Myocyte (in vitro differentiated cells): Measurements from ENCODE around the gene NXNL2. TPM values are rescaled to one million over a fixed set of nuclear protein-coding genes. Genes with fewer than 3 reads are reported as not detected.

Source experiments
- DNase-seq: peaks from one replicate; pipeline ENCODE4 v3.0.0-alpha.2; 2012; ENCODE audit warnings: low read depth
- total RNA-seq: library from RNA; depleted of rRNA; stranded (reverse); fragments of >200 nt; gene quantifications from 2 replicates; pipeline ENCODE4 v1.2.3, GENCODE V29; 2014

NXNL2 gene
- total RNA-seq, 1 donor from 2014 or later: 0.27 TPM

DNA sequence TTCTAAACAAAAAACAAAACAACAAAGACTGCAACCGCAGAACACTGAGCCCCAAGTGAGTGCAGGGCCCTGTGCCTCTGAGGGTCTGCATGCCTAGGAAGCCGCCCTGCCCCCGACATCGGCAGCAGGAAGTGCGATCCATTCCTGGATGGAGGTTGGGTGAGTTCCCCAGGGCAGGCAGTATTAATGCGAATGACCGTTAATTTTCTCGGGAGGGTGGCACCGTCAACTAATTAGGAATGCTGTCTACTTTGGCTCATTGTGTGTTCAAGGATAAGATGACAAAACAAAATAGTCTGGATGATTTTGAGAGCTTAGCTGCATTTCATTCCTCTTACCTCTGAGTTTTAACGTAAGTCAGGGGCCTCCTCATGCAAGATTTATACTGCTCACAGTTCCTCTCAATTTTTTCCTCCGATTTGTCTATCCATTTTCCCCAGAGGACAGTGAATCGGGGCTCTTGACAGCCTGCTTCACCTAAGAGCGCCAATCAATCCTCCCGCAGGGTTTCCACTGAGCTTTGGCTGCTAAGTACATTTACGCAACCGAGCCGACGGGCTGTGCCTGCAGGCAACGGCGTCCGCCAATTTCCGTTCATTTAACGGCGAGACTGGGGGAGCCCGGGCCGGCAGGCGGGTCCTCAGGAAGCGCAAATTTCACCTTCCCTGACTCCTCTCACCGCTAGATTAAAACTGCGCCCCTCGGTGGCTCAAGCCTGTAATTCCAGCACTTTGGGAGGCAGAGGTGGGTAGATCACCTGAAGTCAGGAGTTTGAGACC, 2.9 kb upstream of the NXNL2 start:
- peak; percentile 34 for DNase-seq

DNA sequence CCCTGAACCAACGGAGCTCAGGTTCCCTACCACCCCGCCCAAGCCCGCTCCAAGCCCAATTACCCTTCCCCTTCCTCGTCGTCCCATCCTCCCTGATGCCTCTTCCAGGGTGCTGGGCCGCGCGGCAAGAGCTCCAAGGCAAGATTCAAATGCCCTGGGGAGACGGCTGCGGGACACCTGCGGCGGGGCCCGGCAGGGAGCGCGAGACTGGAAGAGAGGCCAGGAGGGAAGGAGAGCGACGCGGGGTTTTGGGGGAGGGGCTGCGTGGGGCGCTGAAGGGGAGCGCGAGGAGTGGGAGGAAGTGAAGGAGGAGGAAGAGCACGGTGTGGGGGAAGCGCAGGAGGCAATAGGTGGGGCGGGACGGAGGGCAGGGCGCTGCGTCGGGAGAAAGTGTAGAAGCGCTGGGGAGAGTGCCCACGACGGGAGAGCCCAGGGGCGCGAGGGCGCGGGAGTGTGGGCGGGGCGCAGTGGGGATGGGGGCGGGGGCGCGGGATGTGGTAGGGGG, 975 bp upstream of the NXNL2 start:
- peak; percentile 60 for DNase-seq

DNA sequence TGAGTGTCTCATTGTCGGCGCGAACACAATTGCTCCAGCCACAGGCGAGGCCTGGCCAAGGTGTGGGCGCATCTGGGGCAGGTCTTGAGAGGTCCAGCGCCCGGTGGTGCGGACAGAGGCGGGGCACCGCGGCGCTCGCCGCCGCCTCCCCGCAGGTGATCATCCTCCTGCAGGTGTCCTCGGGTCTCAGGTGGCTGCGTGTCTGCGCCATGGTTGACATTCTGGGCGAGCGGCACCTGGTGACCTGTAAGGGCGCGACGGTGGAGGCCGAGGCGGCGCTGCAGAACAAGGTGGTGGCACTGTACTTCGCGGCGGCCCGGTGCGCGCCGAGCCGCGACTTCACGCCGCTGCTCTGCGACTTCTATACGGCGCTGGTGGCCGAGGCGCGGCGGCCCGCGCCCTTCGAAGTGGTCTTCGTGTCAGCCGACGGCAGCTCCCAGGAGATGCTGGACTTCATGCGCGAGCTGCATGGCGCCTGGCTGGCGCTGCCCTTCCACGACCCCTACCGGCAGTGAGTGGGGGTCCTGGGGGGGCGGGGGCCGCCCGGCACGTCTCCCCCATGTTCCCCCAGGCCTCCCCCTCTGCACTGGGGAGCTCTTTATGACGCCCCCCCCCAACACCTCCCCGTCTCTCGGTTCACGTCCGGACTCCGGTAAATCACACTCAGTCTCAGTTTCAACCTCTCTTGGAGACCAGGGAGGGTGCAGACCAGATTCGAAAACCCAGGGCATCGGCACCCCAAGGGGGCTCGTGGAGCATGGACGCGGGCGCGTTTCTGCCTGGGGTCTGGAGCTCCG, 446 bp downstream of the NXNL2 start:
- no peak for DNase-seq

DNA sequence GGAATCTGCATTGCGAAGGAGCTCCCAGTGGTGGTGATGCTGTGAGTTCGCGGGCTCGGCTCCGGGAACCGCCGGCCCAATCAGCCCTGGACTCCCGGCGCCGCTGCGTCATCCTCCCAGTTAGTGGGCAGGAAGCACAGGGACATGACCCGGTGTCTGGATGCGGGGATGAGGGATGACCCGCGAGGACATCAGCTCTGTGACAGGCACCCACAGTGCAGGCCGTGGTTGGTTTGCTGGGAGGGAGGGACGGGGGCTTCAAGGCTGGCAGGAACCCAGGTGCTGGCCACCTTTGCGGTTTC, 996 bp downstream of the NXNL2 start:
- DNase-seq: no peak

DNA sequence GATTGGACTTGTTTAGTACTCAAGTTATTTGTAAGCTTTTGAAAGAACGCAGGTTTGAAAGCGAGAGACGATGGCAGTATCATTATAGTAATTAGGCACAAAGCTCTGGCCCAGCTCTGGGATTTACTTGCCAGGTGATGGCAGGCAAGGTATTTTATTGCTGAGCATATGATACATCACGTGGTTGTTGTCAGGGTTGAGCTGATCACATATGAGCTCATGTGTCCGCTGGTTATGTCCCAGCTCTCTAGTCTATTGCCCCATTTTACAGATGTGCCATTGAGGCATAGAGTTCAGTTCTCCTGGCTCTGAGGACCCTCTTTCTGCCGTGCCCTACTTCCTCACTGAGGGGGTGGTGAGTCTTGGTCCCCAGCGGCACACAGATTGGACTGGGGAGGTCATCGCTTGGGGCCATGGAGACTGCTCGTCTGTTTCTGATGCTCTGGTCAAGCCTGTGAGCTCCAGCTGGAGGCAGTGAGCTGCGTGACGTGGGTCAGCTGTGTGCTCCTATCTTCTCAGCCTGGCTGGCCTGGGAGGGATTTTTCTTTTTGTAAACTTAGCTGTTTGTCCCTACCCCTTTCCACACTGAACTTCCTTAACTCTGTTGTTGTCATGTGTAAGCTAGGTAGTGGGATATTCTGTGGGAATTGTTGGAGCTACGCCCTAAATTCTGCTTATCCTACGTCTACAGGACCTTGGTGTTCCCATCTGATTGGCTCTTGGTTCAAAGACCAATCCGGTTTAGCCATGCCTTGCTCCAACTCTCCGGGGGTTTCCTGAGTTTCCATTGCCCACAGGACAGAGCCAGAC, 2.2 kb downstream of the NXNL2 start:
- no peak for DNase-seq

DNA sequence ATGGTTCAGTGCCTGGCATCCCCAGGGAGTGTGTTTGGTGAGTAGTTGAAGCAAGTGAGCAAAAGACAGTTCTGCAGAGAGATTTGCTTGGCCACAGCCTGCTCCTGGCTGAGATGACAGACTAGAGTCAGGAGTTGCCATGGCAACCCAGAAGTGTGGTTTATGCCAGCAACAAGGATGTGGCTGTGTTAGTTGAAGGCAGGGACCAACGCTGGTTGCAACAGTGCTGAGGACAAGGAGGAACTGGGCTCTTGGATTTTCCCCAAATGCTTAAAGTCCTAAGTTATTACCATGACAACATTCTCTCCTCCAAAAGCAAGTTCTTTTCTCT, 2.7 kb downstream of the NXNL2 start:
- DNase-seq: peak; percentile 88

DNA sequence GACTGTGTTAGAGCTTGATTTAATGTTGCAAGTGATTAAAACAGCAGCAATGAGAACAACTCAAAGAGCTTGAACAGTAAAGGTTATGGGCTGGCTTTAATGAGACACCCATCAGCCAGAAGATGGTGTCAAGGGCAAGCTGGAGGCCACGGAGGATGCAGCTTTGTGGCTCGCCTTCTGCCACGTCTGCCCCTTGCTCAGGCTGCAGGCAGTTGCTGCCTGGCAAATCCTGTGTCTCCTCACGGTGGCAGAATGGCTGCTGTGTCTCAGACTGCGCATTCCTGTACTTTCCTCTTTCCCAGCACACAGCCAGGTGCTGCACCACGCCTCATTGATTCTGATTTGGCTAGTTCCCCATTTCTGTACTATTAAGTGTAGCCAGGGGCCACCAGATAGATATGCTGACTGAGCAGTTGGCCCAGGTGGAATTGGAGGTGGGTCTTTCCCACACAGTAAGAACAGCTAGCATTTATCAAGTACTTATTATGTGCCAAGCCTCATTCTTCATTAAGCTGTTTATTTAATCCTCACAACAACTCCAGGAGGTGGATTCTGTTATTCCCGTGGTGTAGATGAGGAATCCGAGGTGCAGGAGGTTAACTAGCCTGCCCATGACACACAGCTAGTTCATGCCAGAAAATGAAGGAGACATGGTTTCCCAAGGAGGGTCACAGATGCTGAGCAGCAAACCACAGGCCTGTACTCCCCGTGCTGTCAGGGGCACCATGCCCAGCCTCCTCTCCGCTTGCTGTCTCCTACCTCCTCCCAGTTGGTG, 3.5 kb downstream of the NXNL2 start:
- no peak for DNase-seq

DNA sequence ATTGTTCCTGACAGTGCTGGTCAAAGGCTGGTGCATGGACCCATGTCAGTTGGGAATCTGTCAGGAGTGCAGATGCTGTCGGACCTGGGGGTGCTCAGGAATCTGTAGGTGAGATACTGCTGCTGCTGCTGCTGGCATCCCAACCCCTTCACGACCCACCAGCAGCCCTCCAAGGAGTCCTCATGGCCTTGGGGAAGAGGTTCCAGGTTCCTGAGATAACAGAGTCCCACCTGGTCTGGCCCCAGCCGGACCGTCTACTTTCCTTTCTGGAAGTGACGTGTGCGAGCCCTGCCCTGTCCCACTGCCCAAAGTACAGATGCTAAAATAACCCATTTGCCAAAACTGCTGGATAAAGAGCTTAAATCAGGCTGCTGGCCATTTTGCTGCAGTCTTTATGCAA, 4.3 kb downstream of the NXNL2 start:
- DNase-seq: no peak

DNA sequence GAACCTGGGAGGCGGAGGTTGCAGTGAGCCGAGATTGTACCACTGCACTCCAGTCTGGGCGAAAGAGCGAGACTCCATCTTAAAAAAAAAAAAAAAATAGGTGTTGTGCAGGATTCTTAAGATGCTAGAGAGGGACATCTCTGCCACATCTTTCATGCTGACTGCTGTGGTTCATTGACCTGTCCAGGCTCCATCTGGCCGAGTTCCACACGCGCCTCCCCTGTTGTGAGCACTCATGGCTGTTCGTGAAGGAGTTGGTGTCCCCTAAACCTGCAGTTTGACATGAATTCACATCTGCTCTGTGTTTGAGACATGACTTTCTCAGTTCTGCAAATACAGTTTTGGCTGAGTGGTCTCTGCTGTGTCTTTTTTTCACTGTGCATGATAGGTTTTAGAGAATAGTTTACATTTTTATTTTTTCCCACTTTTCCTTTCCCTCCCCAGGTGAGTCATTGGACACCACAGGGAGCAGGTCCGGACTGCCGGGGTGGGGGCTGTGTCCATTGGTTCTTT, 5.3 kb downstream of the NXNL2 start:
- no peak for DNase-seq

DNA sequence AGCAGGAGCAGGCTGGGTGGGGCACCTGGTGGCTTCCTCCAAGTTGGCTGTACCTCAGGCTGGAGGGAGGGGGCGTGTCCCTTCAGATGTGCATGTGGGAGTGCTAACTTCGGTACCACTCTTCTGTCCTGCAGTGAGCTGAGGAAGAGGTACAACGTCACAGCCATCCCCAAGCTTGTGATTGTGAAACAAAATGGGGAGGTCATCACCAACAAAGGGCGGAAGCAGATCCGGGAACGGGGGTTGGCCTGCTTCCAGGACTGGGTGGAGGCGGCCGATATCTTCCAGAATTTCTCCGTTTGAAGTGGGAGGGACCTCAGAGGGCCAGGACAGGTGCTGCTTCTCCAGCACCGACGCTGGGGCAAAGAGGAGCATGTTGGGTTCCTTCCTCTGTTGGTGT, 9.3 kb downstream of the NXNL2 start:
- DNase-seq: no peak

DNA sequence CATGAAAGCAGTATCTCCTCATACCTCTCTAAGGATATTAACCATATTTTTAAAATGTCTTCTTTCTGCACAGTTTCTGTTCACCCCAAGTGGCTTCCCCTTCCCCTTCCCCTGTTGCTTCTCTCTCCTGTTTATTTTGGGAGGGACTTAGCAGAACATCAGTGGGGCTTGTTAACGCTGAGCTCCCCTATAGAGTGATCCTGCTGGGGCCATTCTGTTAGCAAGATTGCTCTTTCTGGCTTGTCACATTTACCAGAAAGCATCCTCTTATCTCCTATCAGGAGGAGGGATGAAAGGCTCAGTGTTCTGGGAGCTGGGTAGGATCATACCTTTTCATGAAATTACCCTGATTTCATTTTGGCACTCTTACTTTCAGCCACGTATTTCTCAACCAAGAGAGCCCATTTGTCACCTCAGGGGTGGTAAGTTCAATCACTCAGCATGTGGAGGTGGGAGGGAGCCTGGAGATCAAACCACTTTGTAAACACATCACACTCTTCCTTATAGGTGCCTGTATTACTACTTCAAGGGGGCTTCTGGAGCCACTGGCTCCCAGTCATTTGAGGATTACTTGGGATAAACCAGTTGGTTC, 16.7 kb downstream of the NXNL2 start:
- no peak for DNase-seq

DNA sequence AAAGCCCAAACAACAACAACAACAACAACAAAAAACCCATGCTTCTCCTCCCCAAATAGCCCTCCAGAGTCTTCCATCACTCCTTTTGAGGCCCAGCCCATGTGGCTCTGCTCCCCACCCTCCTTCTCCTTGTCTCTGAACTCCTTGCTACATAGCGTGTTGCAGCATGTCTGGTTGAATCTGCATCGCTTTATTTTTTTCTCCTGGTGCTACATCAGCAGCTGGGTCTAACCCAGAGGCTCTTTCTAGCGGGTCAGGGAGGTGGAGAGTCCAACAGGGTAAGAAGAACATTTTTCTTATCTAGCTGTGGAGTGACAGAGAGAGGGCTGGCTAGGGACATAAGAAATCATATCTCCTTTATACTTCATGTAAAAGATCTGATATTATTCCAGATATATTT, 18.4 kb downstream of the NXNL2 start:
- no peak for DNase-seq

DNA sequence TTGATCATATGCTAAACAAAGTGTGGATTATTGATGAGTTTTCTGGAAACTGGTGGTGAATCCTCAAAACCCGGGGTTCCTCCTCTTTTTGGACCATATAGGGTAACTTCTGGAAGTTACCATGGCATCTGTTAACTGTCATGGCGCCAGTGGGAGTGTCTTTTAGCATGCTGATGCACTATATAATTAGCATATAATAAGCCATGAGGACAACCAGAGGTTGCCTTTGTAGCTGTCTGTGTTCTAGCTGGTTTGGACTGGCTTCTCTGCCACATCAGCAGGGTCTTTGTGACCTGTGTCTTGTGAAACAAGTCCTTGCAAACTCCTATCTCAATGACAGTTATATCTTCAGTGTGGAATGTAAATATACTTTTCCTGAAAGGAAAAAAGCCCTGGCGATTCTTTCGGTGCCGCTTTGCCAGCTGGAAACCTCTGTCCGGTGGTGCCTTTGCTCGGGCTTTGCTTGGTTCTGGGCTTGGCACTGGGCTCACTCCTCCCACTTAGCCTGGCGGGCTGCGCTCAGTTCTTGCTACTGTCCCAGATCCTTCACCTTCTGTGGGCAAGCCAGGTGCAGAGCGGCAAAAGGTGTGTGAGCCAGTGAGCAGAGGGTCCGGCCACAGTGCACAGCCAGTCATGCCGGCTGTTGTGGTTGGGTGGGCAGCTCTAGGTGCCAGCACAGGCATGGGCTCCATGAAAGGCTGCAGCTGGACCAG, 20.4 kb downstream of the NXNL2 start:
- no peak for DNase-seq

DNA sequence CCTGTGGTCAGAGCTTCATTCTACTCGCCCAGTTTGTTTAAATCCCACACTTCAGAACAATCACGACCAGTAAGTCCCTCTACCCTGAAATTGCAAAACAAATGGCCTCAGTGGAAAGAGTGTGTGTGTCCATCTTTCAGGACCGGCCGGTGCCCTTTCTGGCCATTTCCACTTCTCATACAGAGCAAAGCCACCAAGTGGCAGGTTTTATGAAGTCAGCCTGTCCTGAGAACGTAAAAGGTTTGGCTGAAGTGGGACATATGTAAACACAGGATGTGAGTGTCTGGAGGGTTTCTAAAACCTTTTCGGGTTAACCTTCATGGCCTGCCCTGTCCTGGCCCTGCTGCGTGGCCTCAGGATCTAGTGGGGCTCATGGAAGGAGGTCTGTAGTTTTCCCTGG, 24.7 kb downstream of the NXNL2 start:
- DNase-seq: no peak

DNA sequence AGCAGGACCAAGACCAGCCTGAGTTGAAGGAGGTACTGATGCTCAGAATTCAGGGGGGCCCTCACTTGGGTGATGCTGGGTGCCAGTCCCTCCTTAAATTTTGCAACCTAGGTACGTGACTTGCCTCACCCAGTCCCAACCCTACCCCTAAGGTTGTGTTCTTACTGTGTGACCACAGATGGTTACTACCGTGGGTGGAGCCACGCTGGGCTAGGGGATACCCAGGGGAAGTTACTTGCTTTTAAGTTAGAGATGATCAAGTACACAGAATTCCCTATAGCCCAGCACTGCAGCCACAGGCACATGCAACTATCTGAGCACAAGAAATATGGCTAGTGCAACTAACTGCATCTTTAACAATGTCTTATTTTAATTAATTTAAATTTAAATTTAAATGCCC, 32.9 kb downstream of the NXNL2 start:
- DNase-seq: no peak

DNA sequence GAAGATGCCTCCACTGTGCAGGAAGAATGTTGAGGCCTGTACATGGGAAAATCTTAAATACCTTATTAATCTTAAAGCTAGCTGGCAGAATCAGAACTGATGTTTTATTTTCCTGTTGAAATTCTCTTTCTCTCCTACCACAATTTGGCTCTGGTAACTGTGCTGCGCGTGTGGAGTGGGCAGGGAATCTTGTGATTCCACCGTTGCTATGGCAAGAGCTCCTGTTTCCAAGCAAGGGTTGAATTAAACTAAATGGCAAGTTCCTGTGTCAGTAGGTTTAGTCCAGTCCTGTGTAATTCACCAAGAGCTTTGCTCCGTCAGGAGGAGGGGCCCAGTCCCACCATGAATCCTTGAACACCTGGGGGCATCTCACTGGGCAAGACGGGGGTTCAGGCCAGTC, 36.4 kb downstream of the NXNL2 start:
- no peak for DNase-seq

DNA sequence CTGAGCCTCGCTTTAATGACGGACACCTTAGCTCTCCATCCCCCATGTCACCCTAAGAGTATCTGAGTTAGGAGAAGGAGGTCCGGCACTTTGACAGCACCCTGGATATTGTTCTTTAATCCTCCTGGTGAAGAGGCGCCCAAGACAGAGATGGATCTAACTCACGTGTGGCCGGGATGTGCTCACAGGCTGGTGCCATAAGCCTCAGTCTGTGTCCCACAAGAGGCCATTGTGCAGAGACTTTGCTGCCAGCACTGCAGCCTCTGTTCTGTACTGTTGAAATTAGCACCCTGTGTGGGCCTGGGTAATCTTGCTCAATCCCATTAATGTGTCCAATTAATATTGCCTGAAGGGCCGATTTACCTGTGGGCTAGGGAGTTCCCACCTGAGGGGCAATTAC, 37.7 kb downstream of the NXNL2 start:
- no peak for DNase-seq

DNA sequence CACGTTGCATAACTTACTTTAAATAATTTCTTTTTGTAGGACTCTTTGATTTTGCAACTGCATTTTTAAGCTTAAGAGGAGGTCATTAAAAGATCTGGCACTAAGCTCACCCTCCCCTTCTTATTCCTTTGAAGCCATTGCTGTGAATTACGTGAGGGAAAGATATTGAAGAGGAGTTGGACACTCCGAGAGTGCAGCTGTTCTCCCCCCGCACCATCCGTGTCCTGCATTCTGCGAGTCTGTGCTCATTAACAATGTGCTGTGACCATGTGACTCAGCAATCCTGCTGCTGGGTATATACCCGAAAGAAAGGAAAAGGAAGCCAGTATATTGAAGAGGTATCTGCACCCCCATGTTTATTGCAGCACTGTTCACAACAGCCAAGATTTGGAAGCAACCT, 40.0 kb downstream of the NXNL2 start:
- DNase-seq: peak; percentile 77

DNA sequence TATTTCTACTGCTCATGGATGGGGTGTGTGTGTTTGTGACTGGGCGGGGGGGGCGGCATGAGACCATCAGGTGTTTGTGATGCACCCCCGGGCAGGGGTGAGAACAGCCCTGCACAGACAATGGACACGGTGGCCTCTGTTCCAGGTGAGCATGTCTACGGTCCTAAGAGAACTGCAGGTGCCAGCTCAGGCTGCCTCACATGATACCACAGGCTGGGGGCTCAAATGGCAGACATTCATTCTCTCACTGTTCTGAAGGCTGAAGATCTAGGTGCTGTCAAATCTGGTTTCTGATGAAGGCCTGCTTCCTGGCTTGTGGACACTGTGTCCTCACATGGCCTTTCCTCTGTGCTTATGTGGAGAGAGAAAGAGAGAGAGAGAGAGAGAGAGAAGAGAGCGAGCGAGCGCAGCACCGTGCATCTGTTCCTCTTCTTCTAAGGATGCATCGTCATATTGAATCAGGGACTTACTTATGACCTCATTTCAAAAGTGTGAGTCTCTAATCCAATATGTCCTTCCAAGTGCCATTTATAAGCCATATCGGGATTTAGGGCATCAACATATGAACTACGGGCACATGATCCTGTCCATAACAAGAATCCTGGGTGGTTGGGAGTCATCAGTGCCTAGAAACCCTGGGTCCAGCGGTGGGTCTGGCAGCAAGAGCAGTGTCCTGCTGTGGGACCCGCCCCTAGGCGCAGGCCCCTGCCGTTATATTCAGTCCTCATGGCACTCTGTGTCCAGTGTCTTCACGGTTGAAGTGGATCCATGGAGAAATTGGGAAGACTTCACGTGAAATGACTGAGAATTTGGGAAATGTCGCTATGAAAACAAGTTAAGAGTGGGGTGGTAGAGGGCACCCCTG, 42.5 kb downstream of the NXNL2 start:
- peak; percentile 11 for DNase-seq
